DND-41 (cell line): ENCODE results near the gene MAP3K14.

ENCODE experiments used
- ATAC-seq: fragments of 200-7000 bp; cut with Tn5 transposase; 3 replicates; pipeline ENCODE4 v1.9.1; 2021; ENCODE audit warnings: low read depth; ENCODE audit not compliant: insufficient read depth
- DNase-seq: peaks from one replicate; pipeline ENCODE4 v3.0.0-alpha.2; 2020
- H2AFZ ChIP-seq: 2 replicates; pipeline ENCODE4 v1.6.0; 2012; ENCODE audit warnings: low read depth, low read length
- H3K27ac ChIP-seq: 2 replicates; pipeline ENCODE4 v1.5.1; 2012; ENCODE audit warnings: low read length, inconsistent platforms
- H3K27me3 ChIP-seq: fragments of 200-600 bp; sonication (generic); 2 replicates; pipeline ENCODE4 v1.6.0; 2012; ENCODE audit warnings: low read length, mild to moderate bottlenecking, inconsistent platforms; ENCODE audit not compliant: insufficient read depth, poor library complexity
- H3K36me3 ChIP-seq: 2 replicates; pipeline ENCODE4 v1.5.1; 2012; ENCODE audit warnings: low read length, inconsistent platforms; ENCODE audit not compliant: insufficient read depth
- H3K4me1 ChIP-seq: 2 replicates; pipeline ENCODE4 v1.5.1; 2012; ENCODE audit warnings: mild to moderate bottlenecking, low read length; ENCODE audit not compliant: insufficient read depth
- H3K4me2 ChIP-seq: 2 replicates; pipeline ENCODE4 v1.6.0; 2012; ENCODE audit warnings: mild to moderate bottlenecking, moderate library complexity, low read length, inconsistent platforms; ENCODE audit not compliant: insufficient read depth
- H3K4me3 ChIP-seq, 2 experiments: fragments of 200-600 bp in 1 of 2; shearing (Covaris generic) in 1 of 2; 2 replicates each; pipeline ENCODE4 v1.5.1; 2012 to 2016; ENCODE audit warnings: inconsistent platforms in 2 of 2, low read length in 2 of 2, mild to moderate bottlenecking in 2 of 2, low read depth in 1 of 2, moderate library complexity in 1 of 2
- H3K79me2 ChIP-seq: 2 replicates; pipeline ENCODE4 v1.6.0; 2012; ENCODE audit warnings: low read length, inconsistent platforms; ENCODE audit not compliant: insufficient read depth
- H3K9ac ChIP-seq: 2 replicates; pipeline ENCODE4 v1.6.0; 2012; ENCODE audit warnings: low read depth, mild to moderate bottlenecking, inconsistent platforms, low read length, moderate library complexity
- H3K9me3 ChIP-seq: 2 replicates; pipeline ENCODE4 v1.5.1; 2012; ENCODE audit warnings: low read length, moderate library complexity, mild to moderate bottlenecking, inconsistent platforms; ENCODE audit not compliant: insufficient read depth, severe bottlenecking
- H4K20me1 ChIP-seq: 2 replicates; pipeline ENCODE4 v1.6.0; 2012; ENCODE audit warnings: low read length; ENCODE audit not compliant: insufficient read depth
- CTCF ChIP-seq: IDR thresholded peaks from 2 replicates; pipeline ENCODE4 v1.5.1; 2012; ENCODE audit warnings: borderline replicate concordance, low read length, moderate library complexity, mild to moderate bottlenecking; ENCODE audit not compliant: poor library complexity, severe bottlenecking; ENCODE audit errors: extremely low read depth
- EZH2 ChIP-seq: IDR thresholded peaks from 3 replicates; pipeline ENCODE4 v1.6.1; 2012; ENCODE audit warnings: borderline replicate concordance, low read depth, mild to moderate bottlenecking, moderate library complexity, low read length, inconsistent platforms; ENCODE audit not compliant: severe bottlenecking

The MAP3K14 gene

GRCh38 chr17:45279898-45280297, 36.9 kb downstream of the MAP3K14 start:
- no peak for DNase-seq
- no peak overlapping the region for H3K27ac ChIP-seq

GRCh38 chr17:45277992-45278391, 38.8 kb downstream of the MAP3K14 start:
- Histone ChIP-seq H3K36me3 (peaks cover 37% of the 10 kb centered on the region), H3K27ac (no peak overlapping the region), H3K9ac (no peak overlapping the region), H3K27me3 (no peaks in the 10 kb centered on the region), H2AFZ (no peak overlapping the region), H3K4me3 (no peak overlapping the region), H3K79me2 (no peaks in the 10 kb centered on the region), H4K20me1 (no peaks in the 10 kb centered on the region), H3K4me2 (no peak overlapping the region), H3K9me3 (no peaks in the 10 kb centered on the region), H3K4me1 (no peaks in the 10 kb centered on the region)
- no peak for DNase-seq
- TF ChIP-seq EZH2 = no peak
- no peak for TF ChIP-seq CTCF
- no peak for ATAC-seq

More at GRCh38 chr17:45279898-45280297, 36.9 kb downstream of the MAP3K14 start:
- Histone ChIP-seq H3K4me3 (no peak overlapping the region), H3K9ac (no peak overlapping the region), H3K79me2 (no peaks in the 10 kb centered on the region), H3K4me1 (no peaks in the 10 kb centered on the region), H3K9me3 (no peaks in the 10 kb centered on the region), H3K36me3 (peaks cover 40% of the 10 kb centered on the region), H2AFZ (no peak overlapping the region), H3K4me2 (no peak overlapping the region), H3K27me3 (no peaks in the 10 kb centered on the region), H4K20me1 (no peaks in the 10 kb centered on the region)
- no peak for ATAC-seq
- no peak for TF ChIP-seq CTCF
- no peak for TF ChIP-seq EZH2

- peak; percentile 88 for DNase-seq
- ATAC-seq = peak; percentile 97
- no peak overlapping the region for H3K4me3 ChIP-seq
- H3K9me3 ChIP-seq = no peaks in the 10 kb centered on the region
- no peaks in the 10 kb centered on the region for H4K20me1 ChIP-seq
- no peaks in the 10 kb centered on the region for H3K4me1 ChIP-seq
- no peak overlapping the region for H3K27ac ChIP-seq
- H3K36me3 ChIP-seq = peaks cover 33% of the 10 kb centered on the region
- no peaks in the 10 kb centered on the region for H3K79me2 ChIP-seq
- no peak overlapping the region for H3K9ac ChIP-seq
- H3K4me2 ChIP-seq = no peak overlapping the region
- TF ChIP-seq EZH2 = no peak
- peak; percentile 81 for TF ChIP-seq CTCF
- no peak overlapping the region for H2AFZ ChIP-seq
- no peaks in the 10 kb centered on the region for H3K27me3 ChIP-seq
These were observed 39.5 kb downstream of the MAP3K14 start for GRCh38 chr17:45277216-45277849.

GRCh38 chr17:45276031-45276430, 40.8 kb downstream of the MAP3K14 start:
- no peak overlapping the region for H3K9ac ChIP-seq
- no peak overlapping the region for H2AFZ ChIP-seq
- no peaks in the 10 kb centered on the region for H3K4me1 ChIP-seq
- TF ChIP-seq EZH2 (no peak), CTCF (no peak)
- DNase-seq (no peak), ATAC-seq (no peak)
- no peaks in the 10 kb centered on the region for H3K79me2 ChIP-seq
- no peaks in the 10 kb centered on the region for H4K20me1 ChIP-seq
- no peak overlapping the region for H3K27ac ChIP-seq
- no peaks in the 10 kb centered on the region for H3K27me3 ChIP-seq
- peaks cover 35% of the 10 kb centered on the region for H3K36me3 ChIP-seq
- no peak overlapping the region for H3K4me3 ChIP-seq
- no peaks in the 10 kb centered on the region for H3K9me3 ChIP-seq
- H3K4me2 ChIP-seq = no peak overlapping the region
